ENCODE results near the gene SPPL2B.

SPPL2B gene

DNA sequence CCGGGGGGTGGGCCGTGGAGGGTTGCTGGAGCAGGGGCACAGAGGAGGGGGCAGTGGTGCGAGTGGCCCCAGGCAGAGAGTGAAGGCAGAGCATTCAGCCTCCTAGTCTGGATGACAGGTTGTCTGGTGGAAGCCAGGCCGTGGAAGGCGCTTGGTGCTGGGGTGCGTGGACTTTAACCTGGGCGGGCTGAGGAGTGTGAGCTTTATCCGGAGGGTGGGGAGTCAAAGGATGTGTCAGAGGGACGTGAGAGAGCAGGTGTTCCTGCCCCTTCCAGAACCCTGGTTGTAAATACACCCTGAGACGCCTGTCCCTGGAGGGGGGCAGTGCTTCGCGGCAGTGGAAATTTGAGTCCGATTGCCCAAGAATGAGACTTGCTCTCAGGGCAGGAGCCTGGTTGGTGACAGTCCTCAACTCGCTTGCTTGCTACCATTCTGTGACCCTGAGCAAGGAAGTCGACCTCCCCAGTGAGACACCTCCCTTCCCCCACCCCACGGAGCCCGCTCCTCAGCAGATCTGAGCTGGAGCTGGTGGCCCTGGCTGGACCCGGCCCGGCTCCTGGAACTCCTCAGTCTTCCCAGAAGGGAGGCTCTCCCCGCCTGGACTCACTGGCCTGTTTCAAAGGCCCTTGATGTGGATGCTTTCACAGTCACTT, 2.3 kb downstream of the SPPL2B start:
- no peak for TF ChIP-seq POLR2AphosphoS5 (IDR thresholded peaks at IDR 0.05; ENCODE audit: low read depth, low read length)

DNA sequence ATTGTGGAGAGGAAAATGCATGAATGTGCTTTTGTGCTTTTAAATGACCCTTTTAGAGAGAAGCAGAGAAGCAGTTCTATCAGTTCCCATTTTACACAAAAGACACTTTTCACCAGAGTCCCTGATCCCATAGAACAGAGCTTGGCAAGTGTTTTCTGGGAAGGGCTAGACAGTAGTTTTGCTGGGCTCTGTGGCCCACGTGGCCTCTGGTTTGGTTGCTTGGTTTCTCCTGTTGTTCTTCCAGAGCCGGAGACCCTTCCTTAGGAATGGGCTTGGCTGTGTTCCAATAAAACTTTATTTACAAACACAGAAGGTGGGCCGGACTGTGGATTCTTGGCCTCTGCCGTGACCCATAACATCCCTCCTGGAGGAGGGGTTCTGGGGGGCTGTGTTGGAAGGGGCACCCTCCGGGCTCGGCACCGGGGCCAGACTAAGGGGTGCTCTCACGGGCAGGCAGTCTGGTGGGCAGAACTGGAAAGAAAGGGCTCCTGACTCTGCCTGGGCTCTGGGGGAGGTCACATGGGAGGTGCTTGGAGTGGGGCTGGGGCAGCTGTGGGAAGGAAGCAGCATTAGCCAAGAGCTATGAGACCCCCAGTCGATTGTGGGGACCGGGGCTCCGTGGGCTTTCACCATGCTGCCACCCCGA, 3.2 kb downstream of the SPPL2B start:
- TF ChIP-seq SIN3A (IDR thresholded peaks at IDR 0.05; ENCODE audit: borderline replicate concordance, insufficient read depth, low read length) (no peak), POLR2AphosphoS5 (IDR thresholded peaks at IDR 0.05; ENCODE audit: low read depth, low read length) (no peak), TAF1 (IDR thresholded peaks at IDR 0.05; ENCODE audit: borderline replicate concordance, insufficient read depth, low read length) (no peak), FOXP2 (optimal IDR thresholded peaks at IDR 0.05; ENCODE audit: borderline replicate concordance, extremely low read depth, extremely low read length, insufficient read depth) (no peak)
- TF ChIP-seq, protein P1, sequence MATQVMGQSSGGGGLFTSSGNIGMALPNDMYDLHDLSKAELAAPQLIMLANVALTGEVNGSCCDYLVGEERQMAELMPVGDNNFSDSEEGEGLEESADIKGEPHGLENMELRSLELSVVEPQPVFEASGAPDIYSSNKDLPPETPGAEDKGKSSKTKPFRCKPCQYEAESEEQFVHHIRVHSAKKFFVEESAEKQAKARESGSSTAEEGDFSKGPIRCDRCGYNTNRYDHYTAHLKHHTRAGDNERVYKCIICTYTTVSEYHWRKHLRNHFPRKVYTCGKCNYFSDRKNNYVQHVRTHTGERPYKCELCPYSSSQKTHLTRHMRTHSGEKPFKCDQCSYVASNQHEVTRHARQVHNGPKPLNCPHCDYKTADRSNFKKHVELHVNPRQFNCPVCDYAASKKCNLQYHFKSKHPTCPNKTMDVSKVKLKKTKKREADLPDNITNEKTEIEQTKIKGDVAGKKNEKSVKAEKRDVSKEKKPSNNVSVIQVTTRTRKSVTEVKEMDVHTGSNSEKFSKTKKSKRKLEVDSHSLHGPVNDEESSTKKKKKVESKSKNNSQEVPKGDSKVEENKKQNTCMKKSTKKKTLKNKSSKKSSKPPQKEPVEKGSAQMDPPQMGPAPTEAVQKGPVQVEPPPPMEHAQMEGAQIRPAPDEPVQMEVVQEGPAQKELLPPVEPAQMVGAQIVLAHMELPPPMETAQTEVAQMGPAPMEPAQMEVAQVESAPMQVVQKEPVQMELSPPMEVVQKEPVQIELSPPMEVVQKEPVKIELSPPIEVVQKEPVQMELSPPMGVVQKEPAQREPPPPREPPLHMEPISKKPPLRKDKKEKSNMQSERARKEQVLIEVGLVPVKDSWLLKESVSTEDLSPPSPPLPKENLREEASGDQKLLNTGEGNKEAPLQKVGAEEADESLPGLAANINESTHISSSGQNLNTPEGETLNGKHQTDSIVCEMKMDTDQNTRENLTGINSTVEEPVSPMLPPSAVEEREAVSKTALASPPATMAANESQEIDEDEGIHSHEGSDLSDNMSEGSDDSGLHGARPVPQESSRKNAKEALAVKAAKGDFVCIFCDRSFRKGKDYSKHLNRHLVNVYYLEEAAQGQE (IDR thresholded peaks at IDR 0.05; ENCODE audit: insufficient read depth in 1 of 2, low read depth in 2 of 2, low read length in 2 of 2): no peak

DNA sequence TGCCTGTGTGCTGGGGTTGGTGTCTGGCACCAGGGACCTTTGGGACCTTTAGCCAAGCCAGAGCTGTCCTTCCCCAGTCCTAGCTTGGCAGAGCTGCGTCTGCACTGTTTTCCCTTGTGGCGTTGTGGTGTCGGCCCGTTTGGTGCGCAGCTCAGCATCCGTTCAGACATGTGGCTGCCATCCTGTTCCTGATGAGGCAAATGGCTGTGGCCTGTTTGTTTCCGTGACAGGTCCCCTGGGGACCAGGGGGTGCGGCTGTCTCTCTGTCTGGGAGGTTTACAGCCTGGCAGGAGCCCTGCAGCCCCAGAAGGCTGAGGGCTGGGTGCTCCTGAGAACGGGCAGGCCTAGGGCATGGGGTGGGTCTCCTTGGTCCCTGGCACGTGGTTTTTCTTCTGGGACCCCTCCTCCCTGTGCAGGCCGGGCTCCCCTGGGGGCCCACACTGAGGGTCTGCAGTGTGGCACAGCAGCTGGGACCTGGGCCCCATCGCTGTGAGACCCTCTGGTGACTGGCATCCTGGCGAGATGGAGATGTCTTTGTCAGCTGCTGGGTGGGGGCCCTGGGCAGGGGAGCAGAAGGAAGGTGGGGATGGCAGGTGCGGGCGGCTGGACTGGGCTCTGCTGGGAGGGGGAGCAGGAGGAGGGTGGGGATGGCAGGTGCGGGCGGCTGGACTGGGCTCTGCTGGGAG, 4.0 kb downstream of the SPPL2B start:
- TF ChIP-seq TAF1 (IDR thresholded peaks at IDR 0.05; ENCODE audit: borderline replicate concordance, insufficient read depth, low read length) (no peak), SIN3A (IDR thresholded peaks at IDR 0.05; ENCODE audit: borderline replicate concordance, insufficient read depth, low read length) (no peak), FOXP2 (optimal IDR thresholded peaks at IDR 0.05; ENCODE audit: borderline replicate concordance, extremely low read depth, extremely low read length, insufficient read depth) (no peak), POLR2AphosphoS5 (IDR thresholded peaks at IDR 0.05; ENCODE audit: low read depth, low read length) (no peak)
- TF ChIP-seq, protein P1 (IDR thresholded peaks at IDR 0.05; ENCODE audit: insufficient read depth in 1 of 2, low read depth in 2 of 2, low read length in 2 of 2): no peak

DNA sequence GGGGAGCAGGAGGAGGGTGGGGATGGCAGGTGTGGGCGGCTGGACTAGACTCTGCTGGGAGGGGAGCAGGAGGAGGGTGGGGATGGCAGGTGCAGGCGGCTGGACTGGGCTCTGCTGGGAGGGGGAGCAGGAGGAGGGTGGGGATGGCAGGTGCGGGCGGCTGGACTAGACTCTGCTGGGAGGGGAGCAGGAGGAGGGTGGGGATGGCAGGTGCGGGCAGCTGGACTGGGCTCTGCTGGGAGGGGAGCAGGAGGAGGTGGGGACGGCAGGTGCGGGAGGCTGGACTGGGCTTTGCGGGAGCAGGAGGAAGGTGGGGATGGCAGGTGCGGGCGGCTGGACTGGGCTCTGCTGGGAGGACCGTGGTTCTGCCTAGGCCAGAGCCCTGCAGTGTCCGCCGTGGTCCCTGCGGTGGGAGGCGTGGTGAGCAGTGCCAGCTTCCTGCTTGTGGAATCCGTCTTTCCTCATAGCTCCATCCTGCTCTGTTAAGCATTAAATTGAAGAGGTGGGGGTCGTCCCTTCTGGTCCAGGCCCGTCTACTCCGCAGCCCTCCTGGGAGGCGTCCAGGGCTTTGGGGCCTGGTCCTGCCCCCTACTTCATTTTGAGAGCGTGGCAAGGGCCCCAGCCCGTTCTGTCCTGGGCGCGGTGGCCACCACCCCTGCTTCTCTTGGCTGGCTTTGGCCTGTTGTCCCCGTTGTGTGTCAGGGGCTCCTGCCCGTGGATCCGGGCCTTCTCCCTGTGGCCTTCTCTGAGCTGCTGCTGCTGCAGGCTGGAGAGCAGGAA, 4.7 kb downstream of the SPPL2B start:
- TF ChIP-seq, protein P1 (IDR thresholded peaks at IDR 0.05; ENCODE audit: insufficient read depth in 1 of 2, low read depth in 2 of 2, low read length in 2 of 2): no peak
- no peak for TF ChIP-seq FOXP2 (optimal IDR thresholded peaks at IDR 0.05; ENCODE audit: borderline replicate concordance, extremely low read depth, extremely low read length, insufficient read depth)
- no peak for TF ChIP-seq SIN3A (IDR thresholded peaks at IDR 0.05; ENCODE audit: borderline replicate concordance, insufficient read depth, low read length)
- TF ChIP-seq POLR2AphosphoS5 (IDR thresholded peaks at IDR 0.05; ENCODE audit: low read depth, low read length): no peak
- TF ChIP-seq TAF1 (IDR thresholded peaks at IDR 0.05; ENCODE audit: borderline replicate concordance, insufficient read depth, low read length): no peak

DNA sequence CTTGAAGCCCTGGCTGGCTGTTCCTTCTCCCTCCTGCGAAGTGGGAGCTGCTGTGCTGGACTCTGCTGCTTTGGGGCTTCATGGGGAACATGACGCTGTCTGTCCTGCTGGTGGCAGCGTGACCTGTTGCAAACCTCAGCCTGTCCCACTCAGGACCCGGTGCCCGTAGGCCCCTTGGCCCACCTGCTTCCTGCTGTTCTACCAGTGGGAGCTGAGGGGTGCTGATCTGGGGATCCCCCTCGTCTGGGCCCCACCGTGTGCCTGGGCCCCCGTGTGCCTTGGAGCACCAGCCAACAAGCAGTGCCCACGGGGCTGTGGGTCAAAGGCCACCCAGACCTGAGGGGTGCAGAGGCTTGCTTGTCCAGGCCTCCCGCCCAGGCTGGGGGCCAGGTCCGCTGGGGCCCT, 5.3 kb downstream of the SPPL2B start:
- TF ChIP-seq SIN3A (IDR thresholded peaks at IDR 0.05; ENCODE audit: borderline replicate concordance, insufficient read depth, low read length) (no peak), FOXP2 (optimal IDR thresholded peaks at IDR 0.05; ENCODE audit: borderline replicate concordance, extremely low read depth, extremely low read length, insufficient read depth) (no peak), TAF1 (IDR thresholded peaks at IDR 0.05; ENCODE audit: borderline replicate concordance, insufficient read depth, low read length) (no peak), POLR2AphosphoS5 (IDR thresholded peaks at IDR 0.05; ENCODE audit: low read depth, low read length) (no peak)
- TF ChIP-seq, protein P1 (IDR thresholded peaks at IDR 0.05; ENCODE audit: insufficient read depth in 1 of 2, low read depth in 2 of 2, low read length in 2 of 2): no peak

All from PFSK-1 (cell line).